Mucosa of stomach (tissue), 1 donor: ENCODE data around the gene ZNF740.

Source experiments
- H3K27me3 ChIP-seq: one replicate; pipeline ENCODE4 v1.7.0; 2013; ENCODE audit warnings: mild to moderate bottlenecking, low read length; ENCODE audit not compliant: control insufficient read depth, insufficient read depth
- H3K36me3 ChIP-seq: one replicate; pipeline ENCODE4 v1.7.0; 2013; ENCODE audit warnings: low read length; ENCODE audit not compliant: control insufficient read depth, insufficient read depth
- H3K4me1 ChIP-seq: one replicate; pipeline ENCODE4 v1.7.0; 2013; ENCODE audit warnings: mild to moderate bottlenecking, low read length; ENCODE audit not compliant: control insufficient read depth, insufficient read depth
- H3K4me3 ChIP-seq: one replicate; pipeline ENCODE4 v1.7.0; 2013; ENCODE audit warnings: low read length
- H3K9ac ChIP-seq: one replicate; pipeline ENCODE4 v1.7.0; 2013; ENCODE audit warnings: mild to moderate bottlenecking, low read length, moderate library complexity
- H3K9me3 ChIP-seq: one replicate; pipeline ENCODE4 v1.7.0; 2013; ENCODE audit warnings: mild to moderate bottlenecking, low read length, moderate library complexity; ENCODE audit not compliant: control insufficient read depth
- donor health status: Pancreatic carcinoma.

ZNF740 gene

DNA sequence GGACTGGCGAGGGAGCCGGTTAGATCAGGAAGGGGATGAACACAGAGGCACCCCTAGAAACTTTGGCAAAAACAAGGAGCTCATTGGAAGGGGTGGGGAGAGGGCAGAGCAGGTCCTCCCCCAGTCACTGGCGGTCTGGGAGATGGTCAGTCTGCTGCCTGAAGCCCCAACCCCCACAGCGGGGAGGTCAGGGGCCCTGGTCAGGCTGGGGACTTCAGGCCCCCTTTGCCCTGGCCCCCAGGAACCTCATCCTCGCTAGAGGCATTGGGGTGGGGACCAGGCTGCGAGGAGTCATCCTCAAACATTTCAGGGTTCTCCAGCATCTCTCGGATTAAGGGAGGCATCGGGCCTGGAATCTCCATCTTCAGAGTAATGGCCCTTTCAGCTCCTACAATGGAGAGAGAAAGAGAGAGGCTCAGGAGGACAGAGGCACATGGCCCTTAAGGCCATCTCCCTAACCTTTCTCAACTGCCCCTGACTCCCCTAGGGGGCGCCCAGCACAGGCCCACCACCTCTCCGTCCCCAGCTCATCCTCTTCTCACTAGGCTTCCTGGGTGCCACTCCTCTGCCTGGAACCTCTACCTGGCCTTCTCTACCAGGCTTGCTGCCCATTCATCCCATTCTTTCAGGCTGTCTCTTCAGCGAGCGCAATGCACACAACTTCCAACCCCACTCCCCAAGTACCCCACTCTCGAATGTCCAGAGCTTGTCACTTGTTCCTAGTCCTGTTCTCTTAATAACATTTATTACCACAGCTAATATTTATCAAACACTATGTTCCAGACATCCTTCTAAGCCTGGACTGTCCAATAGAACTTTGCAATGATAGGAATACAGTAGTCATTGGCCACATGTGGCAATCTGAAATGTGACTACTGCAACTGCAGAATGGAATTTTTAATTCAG is 31.2 kb downstream of the ZNF740 start:
- Histone ChIP-seq H3K4me1 (peaks cover 26% of the 10 kb centered on the region), H3K9ac (no peak overlapping the region)

GRCh38 chr12:53212931-53213330 is 32.4 kb downstream of the ZNF740 start:
- Histone ChIP-seq H3K27me3 (no peaks in the 10 kb centered on the region), H3K9ac (no peak overlapping the region), H3K36me3 (peaks cover 17% of the 10 kb centered on the region), H3K4me1 (peaks cover 33% of the 10 kb centered on the region), H3K4me3 (no peak overlapping the region), H3K9me3 (no peaks in the 10 kb centered on the region)

More for the DNA sequence above, 31.2 kb downstream of the ZNF740 start:
- peaks cover 17% of the 10 kb centered on the region for H3K36me3 ChIP-seq
- no peaks in the 10 kb centered on the region for H3K9me3 ChIP-seq
- H3K27me3 ChIP-seq, result no peaks in the 10 kb centered on the region
- no peak overlapping the region for H3K4me3 ChIP-seq

DNA sequence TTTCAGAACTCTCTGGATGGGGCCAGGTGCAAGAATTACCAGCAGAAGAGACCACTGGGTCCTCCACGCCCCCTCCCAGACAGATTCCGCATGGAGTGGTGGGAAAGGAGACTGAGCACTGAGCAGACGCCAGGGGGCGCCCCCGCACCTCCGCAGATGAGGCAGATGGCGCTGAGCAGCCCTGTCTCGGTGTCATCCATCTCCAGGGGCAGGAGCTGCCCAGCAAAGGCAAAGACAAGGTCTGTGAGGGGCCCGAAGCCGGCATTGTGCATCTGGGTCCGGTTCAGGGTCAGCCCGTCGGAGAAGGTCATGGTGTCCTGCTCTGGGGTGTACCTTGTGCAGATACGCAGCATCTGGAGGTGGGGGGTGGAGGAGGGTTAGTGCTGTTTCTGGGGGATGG is 32.8 kb downstream of the ZNF740 start:
- peaks cover 17% of the 10 kb centered on the region for H3K36me3 ChIP-seq
- H3K9me3 ChIP-seq, result no peaks in the 10 kb centered on the region
- H3K27me3 ChIP-seq, result no peaks in the 10 kb centered on the region
- no peak overlapping the region for H3K9ac ChIP-seq
- H3K4me3 ChIP-seq, result no peak overlapping the region
- H3K4me1 ChIP-seq, result peaks cover 33% of the 10 kb centered on the region

DNA sequence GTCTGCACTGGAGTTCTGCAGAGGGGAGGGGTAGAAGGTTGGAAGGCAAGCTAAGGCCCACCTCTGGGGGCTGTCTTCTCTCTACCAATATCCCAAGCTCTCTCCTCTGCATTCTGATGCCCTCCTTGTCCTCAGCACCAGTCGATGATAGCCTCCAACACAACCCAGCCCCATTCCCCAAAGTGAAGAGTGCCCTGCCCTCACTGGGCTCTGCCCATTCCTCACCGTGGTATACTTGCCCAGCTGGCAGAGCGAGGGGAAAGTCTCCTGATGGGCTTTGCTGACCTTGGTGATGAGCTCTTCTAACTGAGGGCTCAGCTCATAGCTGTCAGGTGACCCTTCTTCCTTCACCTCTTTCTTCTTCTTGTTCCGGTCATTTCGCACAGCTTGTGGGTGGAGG is 33.7 kb downstream of the ZNF740 start:
- Histone ChIP-seq H3K9me3 (no peaks in the 10 kb centered on the region), H3K36me3 (peaks cover 17% of the 10 kb centered on the region), H3K4me1 (peaks cover 26% of the 10 kb centered on the region), H3K9ac (no peak overlapping the region), H3K4me3 (no peak overlapping the region), H3K27me3 (no peaks in the 10 kb centered on the region)

DNA sequence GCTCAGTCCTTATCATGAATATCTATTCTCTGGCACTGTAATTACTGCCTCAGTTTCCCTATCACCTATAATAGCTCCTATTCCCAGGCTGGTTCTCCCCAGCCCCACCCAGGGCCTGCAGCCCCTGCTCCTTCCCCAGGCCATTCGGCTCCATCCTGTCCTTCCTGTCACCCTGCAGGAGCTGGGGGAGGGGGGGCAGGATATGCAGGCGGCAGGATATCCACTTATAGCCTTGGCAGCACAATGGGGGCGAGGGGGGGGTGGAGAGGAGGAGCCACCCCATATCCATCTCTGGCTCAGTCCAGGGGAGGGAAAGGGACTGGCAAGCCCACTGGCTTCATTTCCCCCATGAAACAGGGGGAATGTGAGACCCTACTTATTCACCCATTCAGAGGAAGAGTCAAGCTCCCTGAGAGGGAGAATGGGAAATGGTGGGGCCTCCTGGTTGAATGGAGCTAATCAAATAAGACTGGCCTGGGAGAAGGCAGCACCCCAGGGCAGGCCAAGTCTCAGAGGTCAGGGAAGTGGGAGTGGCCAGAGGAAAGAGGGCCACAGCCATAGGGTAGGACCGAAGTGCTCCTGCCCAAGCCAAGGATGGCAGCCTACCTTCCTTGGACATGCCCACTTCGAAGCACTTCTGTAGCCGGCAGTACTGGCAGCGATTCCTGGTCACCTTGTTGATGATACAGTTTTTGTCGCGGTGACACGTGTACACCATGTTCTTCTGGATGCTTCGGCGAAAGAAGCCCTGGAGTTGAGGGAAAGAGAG is 34.3 kb downstream of the ZNF740 start:
- Histone ChIP-seq H3K27me3 (no peaks in the 10 kb centered on the region), H3K36me3 (peaks cover 17% of the 10 kb centered on the region), H3K4me1 (peaks cover 32% of the 10 kb centered on the region), H3K9ac (no peak overlapping the region), H3K9me3 (no peaks in the 10 kb centered on the region), H3K4me3 (no peak overlapping the region)

DNA sequence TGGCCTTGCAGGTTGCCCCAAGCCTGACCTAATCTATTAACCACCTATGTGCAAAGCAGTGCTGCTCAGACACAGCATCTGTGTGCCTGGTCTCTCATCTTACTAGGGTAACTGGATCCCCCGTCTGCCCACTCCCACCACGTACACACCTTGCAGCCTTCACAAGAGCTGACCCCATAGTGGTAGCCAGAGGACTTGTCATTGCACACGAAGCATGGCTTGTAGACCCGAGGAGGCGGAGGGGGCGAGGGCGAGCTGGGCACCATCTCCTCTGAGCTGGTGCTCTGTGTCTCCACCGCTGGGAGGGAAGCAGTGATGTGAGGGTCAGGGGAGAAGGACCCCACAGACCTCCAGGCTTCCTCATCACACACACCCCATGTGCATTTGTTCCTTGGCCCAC is 35.0 kb downstream of the ZNF740 start:
- Histone ChIP-seq H3K36me3 (peaks cover 15% of the 10 kb centered on the region), H3K27me3 (no peaks in the 10 kb centered on the region), H3K9me3 (no peaks in the 10 kb centered on the region), H3K4me3 (no peak overlapping the region), H3K4me1 (peaks cover 33% of the 10 kb centered on the region), H3K9ac (no peak overlapping the region)

DNA sequence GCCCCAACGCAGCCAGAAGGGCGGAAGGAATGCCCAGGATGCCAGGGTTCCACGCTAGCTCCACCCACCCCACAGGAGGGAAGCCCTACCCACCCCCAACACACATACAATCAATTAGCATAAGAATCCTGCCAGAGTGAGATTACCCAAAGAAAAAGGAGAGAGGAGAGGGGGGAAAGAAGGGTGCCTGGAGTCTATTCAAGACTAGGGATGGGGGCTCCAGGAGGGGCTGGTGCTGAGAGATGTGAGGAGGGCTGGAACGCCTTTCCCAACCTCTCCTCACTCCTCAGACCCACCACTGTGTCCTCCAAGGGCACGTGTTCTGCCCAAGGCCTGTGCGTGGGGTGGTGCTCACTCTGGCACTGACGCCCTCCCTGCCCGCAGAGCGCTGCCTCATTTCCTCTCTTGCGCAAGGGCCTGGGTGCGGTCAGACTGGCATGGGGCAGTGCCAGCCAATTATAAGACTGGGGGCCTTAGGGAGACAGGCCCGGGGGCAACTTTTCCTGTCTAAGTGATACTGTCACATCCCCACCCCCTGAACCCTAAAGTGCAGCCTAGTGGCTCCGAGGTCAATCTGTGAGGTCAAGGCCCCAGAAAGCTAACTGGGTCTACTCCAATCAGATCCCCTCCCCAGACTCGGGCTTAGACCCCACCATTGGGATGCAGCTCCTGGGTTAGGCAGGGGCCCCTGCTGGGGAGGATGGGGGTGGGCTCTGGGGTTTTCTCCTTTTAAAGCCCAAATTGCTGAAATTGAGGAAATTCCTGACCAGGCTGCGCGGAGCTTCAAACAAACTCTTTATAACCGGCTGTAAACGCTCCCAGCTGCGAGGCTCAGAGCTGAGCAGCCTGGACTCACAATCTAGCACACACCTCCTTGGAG is 36.8 kb downstream of the ZNF740 start:
- Histone ChIP-seq H3K27me3 (no peaks in the 10 kb centered on the region), H3K9ac (peak overlapping the region; percentile 23), H3K4me3 (no peak overlapping the region), H3K4me1 (peaks cover 41% of the 10 kb centered on the region), H3K36me3 (peaks cover 6% of the 10 kb centered on the region), H3K9me3 (no peaks in the 10 kb centered on the region)

DNA sequence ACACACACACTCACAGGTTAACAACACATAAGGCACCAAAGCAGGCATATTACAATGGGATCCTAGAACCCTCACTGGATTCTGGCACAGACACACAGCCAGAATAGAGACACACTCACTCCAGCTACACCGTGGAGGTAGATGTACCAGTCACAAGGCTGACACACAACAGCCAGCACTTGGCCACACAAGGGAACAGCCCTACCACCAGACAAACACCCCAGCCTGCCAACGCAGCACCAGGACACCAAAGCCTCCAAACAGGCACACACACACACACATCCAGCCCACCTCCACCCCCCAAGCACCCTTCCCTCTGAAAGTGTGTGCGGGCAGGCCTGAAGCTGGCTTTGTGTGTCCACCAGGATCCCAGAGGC is 37.4 kb downstream of the ZNF740 start:
- Histone ChIP-seq H3K4me1 (peaks cover 47% of the 10 kb centered on the region), H3K9me3 (no peaks in the 10 kb centered on the region), H3K36me3 (peaks cover 4% of the 10 kb centered on the region), H3K27me3 (no peaks in the 10 kb centered on the region), H3K4me3 (no peak overlapping the region), H3K9ac (peak overlapping the region; percentile 23)

- Histone ChIP-seq H3K27me3 (no peaks in the 10 kb centered on the region), H3K36me3 (no peaks in the 10 kb centered on the region), H3K9ac (peak overlapping the region; percentile 30), H3K9me3 (no peaks in the 10 kb centered on the region), H3K4me3 (no peak overlapping the region), H3K4me1 (peaks cover 55% of the 10 kb centered on the region)
Measured at GRCh38 chr12:53218551-53219291, 38.2 kb downstream of the ZNF740 start.

DNA sequence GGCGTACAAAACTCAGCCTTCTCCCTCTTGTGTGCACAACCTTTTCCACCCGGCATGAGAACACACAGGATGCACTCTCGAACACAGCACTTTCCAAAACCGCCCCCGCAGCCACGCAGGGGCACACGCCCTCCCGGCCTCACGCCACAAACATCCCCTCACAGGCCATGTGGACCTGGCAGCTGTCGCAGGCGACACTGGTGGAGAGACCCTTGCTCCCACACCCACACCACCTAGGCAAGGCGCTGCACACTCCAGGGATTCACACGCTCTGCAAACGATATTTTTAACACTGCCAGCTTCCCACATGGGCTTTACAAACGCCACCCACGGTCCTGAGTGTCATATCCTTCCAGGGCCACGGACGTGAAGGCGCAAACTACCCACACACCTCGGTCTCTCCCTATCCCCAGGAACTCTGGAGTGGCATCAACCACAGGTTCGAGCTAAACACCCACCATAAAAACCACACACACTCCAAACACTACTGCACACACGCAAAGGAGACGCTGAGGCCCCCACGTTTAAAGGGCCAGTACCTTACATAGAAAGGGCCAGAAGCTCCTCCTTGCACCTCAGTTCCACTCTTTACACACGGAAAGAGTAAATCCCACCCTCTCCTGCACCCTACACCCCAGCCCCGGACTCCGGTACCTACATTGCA is 38.9 kb downstream of the ZNF740 start:
- Histone ChIP-seq H3K36me3 (no peaks in the 10 kb centered on the region), H3K9ac (peak overlapping the region; percentile 30), H3K4me1 (peaks cover 62% of the 10 kb centered on the region), H3K4me3 (peak overlapping the region; percentile 23), H3K9me3 (no peaks in the 10 kb centered on the region), H3K27me3 (no peaks in the 10 kb centered on the region)
